Measurements from ENCODE around the gene GABRG2.
"Not testable (repeated sequence)": the region's sequence is repeated elsewhere in the genome, so short reads cannot be mapped to it uniquely, and the experiment has no call there.

The GABRG2 gene

GRCh38 chr5:162067655-162068411 lies at the start of gene GABRG2:
Gene GABRG2, plus strand, starts transcription at chr5:162067773. Its CDS starts 227 bp downstream, at chr5:162068000.
- DNase-seq (ENCODE audit: low read depth) = no peak

- DNase-seq (ENCODE audit: low read depth) = no peak
These were observed 42.3 kb upstream of the GABRG2 start for GRCh38 chr5:162025312-162025711.

- DNase-seq (ENCODE audit: low read depth) = no peak
These were observed 40.8 kb upstream of the GABRG2 start for GRCh38 chr5:162026803-162027202.

- DNase-seq (ENCODE audit: low read depth) = no peak
These were observed 30.1 kb upstream of the GABRG2 start for GRCh38 chr5:162037431-162037830.

GRCh38 chr5:162047279-162047678 lies 20.3 kb upstream of the GABRG2 start:
- no peak for DNase-seq (ENCODE audit: low read depth)

- DNase-seq (ENCODE audit: low read depth) = no peak
These were observed 14.9 kb upstream of the GABRG2 start for GRCh38 chr5:162052676-162053075.

GRCh38 chr5:162055095-162055494 lies 12.5 kb upstream of the GABRG2 start:
- not testable (repeated sequence) for DNase-seq (ENCODE audit: low read depth)

- no peak for DNase-seq (ENCODE audit: low read depth)
These were observed 411 bp upstream of the GABRG2 start for GRCh38 chr5:162067162-162067561.

- DNase-seq (ENCODE audit: low read depth) = no peak
These were observed 839 bp downstream of the GABRG2 start for GRCh38 chr5:162068412-162068811.

GRCh38 chr5:162068936-162069335 lies 1.4 kb downstream of the GABRG2 start:
- no peak for DNase-seq (ENCODE audit: low read depth)

GRCh38 chr5:162078805-162079204 lies 11.2 kb downstream of the GABRG2 start:
- no peak for DNase-seq (ENCODE audit: low read depth)

GRCh38 chr5:162091336-162091735 lies 23.8 kb downstream of the GABRG2 start:
- DNase-seq (ENCODE audit: low read depth) = no peak

- no peak for DNase-seq (ENCODE audit: low read depth)
These were observed 28.9 kb downstream of the GABRG2 start for GRCh38 chr5:162096448-162096847.

- no peak for DNase-seq (ENCODE audit: low read depth)
These were observed 40.0 kb downstream of the GABRG2 start for GRCh38 chr5:162107591-162107990.

- DNase-seq (ENCODE audit: low read depth) = no peak
These were observed 52.2 kb downstream of the GABRG2 start for GRCh38 chr5:162119801-162120200.

GRCh38 chr5:162128117-162128516 lies 60.5 kb downstream of the GABRG2 start:
- no peak for DNase-seq (ENCODE audit: low read depth)

GRCh38 chr5:162132348-162132747 lies 64.8 kb downstream of the GABRG2 start:
- DNase-seq (ENCODE audit: low read depth) = no peak

GRCh38 chr5:162139190-162139589 lies 71.6 kb downstream of the GABRG2 start:
- DNase-seq (ENCODE audit: low read depth) = no peak

- DNase-seq (ENCODE audit: low read depth) = no peak
These were observed 86.7 kb downstream of the GABRG2 start for GRCh38 chr5:162154242-162154641.

GRCh38 chr5:162160401-162160800 lies 92.8 kb downstream of the GABRG2 start:
- no peak for DNase-seq (ENCODE audit: low read depth)

- no peak for DNase-seq (ENCODE audit: low read depth)
These were observed 96.1 kb downstream of the GABRG2 start for GRCh38 chr5:162163663-162164062.

- DNase-seq (ENCODE audit: low read depth) = no peak
These were observed 106.9 kb downstream of the GABRG2 start for GRCh38 chr5:162174358-162174974.

GRCh38 chr5:162187371-162187770 lies 119.8 kb downstream of the GABRG2 start:
- DNase-seq (ENCODE audit: low read depth) = no peak

GRCh38 chr5:162189719-162190118 lies 122.1 kb downstream of the GABRG2 start:
- no peak for DNase-seq (ENCODE audit: low read depth)
